H1 (cell line): ENCODE results near the gene GPR39. TPM values are rescaled to one million over a fixed set of nuclear protein-coding genes. Genes with fewer than 3 reads are reported as not detected.

Experiments used
- RNF2 ChIP-seq: fragments of 200-900, 300-1000 bp; sonication (generic); IDR thresholded peaks from 2 replicates; pipeline ENCODE4 v1.7.1; 2016; ENCODE audit warnings: borderline replicate concordance, low read depth, mild to moderate bottlenecking, antibody characterized with exemption, low read length; ENCODE audit not compliant: poor library complexity, severe bottlenecking; ENCODE audit errors: missing control alignments
- SIX5 ChIP-seq: IDR thresholded peaks from 2 replicates; pipeline ENCODE4 v1.6.1; 2011; ENCODE audit warnings: mild to moderate bottlenecking, low read depth, low read length
- polyA plus RNA-seq, 7 experiments: library from polyadenylated mRNA; depleted of rRNA in 3 of 7; stranded (reverse) in 5 of 7; unstranded in 2 of 7; fragments of >200 nt in 5 of 7; fragments of 200-250 nt in 2 of 7; gene quantifications; 1 replicate in 5 of 7; 2 replicates in 1 of 7; 4 replicates in 1 of 7; pipeline versions ENCODE4 v1.2.1 to v1.2.3, GENCODE V29; 2011 to 2013; ENCODE audit warnings: missing spikeins in 2 of 7, mixed read lengths in 2 of 7
- total RNA-seq: library from RNA; stranded (reverse); fragmentation: NEBNext Ultra II Directional; extraction: Animal tissue kit (Norgen Biotek cat#: 25700); gene quantifications from 2 replicates; pipeline ENCODE4 v1.2.1, GENCODE V29; 2021
- TF ChIP-seq, protein P1 (sequence below): fragments of 300-600 bp; sonication (generic); IDR thresholded peaks from 2 replicates; pipeline ENCODE4 v1.7.1; 2012; ENCODE audit warnings: low read length, moderate library complexity, mild to moderate bottlenecking, inconsistent platforms; ENCODE audit not compliant: insufficient replicate concordance

The GPR39 gene
- total and polyA plus RNA-seq, 2 of the 8 experiments (the other 6 are each of a cell fraction or from before 2014, with no cell fraction given) = 0.63 to 2.7 TPM

DNA sequence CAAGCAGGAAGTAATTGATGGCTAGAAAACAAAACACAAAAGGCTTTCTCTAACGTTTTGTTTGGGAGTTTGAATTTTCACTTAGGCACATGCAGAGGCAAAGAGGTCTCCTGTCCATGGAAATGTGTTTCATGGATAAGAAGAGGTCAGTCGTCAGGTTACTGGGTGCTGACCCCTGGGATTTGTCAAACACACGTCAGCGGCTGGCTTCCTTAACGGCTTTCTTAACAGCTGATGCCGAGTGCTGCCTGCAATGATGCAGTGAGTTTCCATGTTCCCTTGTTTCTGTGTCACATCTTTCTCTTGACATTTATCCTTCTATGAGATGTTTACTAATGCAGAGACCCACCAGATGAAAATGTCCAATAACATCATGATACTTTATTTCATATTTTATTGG is 31.7 kb downstream of the GPR39 start (continued):
- no peak for TF ChIP-seq RNF2
- TF ChIP-seq SIX5 = no peak
- TF ChIP-seq, protein P1, sequence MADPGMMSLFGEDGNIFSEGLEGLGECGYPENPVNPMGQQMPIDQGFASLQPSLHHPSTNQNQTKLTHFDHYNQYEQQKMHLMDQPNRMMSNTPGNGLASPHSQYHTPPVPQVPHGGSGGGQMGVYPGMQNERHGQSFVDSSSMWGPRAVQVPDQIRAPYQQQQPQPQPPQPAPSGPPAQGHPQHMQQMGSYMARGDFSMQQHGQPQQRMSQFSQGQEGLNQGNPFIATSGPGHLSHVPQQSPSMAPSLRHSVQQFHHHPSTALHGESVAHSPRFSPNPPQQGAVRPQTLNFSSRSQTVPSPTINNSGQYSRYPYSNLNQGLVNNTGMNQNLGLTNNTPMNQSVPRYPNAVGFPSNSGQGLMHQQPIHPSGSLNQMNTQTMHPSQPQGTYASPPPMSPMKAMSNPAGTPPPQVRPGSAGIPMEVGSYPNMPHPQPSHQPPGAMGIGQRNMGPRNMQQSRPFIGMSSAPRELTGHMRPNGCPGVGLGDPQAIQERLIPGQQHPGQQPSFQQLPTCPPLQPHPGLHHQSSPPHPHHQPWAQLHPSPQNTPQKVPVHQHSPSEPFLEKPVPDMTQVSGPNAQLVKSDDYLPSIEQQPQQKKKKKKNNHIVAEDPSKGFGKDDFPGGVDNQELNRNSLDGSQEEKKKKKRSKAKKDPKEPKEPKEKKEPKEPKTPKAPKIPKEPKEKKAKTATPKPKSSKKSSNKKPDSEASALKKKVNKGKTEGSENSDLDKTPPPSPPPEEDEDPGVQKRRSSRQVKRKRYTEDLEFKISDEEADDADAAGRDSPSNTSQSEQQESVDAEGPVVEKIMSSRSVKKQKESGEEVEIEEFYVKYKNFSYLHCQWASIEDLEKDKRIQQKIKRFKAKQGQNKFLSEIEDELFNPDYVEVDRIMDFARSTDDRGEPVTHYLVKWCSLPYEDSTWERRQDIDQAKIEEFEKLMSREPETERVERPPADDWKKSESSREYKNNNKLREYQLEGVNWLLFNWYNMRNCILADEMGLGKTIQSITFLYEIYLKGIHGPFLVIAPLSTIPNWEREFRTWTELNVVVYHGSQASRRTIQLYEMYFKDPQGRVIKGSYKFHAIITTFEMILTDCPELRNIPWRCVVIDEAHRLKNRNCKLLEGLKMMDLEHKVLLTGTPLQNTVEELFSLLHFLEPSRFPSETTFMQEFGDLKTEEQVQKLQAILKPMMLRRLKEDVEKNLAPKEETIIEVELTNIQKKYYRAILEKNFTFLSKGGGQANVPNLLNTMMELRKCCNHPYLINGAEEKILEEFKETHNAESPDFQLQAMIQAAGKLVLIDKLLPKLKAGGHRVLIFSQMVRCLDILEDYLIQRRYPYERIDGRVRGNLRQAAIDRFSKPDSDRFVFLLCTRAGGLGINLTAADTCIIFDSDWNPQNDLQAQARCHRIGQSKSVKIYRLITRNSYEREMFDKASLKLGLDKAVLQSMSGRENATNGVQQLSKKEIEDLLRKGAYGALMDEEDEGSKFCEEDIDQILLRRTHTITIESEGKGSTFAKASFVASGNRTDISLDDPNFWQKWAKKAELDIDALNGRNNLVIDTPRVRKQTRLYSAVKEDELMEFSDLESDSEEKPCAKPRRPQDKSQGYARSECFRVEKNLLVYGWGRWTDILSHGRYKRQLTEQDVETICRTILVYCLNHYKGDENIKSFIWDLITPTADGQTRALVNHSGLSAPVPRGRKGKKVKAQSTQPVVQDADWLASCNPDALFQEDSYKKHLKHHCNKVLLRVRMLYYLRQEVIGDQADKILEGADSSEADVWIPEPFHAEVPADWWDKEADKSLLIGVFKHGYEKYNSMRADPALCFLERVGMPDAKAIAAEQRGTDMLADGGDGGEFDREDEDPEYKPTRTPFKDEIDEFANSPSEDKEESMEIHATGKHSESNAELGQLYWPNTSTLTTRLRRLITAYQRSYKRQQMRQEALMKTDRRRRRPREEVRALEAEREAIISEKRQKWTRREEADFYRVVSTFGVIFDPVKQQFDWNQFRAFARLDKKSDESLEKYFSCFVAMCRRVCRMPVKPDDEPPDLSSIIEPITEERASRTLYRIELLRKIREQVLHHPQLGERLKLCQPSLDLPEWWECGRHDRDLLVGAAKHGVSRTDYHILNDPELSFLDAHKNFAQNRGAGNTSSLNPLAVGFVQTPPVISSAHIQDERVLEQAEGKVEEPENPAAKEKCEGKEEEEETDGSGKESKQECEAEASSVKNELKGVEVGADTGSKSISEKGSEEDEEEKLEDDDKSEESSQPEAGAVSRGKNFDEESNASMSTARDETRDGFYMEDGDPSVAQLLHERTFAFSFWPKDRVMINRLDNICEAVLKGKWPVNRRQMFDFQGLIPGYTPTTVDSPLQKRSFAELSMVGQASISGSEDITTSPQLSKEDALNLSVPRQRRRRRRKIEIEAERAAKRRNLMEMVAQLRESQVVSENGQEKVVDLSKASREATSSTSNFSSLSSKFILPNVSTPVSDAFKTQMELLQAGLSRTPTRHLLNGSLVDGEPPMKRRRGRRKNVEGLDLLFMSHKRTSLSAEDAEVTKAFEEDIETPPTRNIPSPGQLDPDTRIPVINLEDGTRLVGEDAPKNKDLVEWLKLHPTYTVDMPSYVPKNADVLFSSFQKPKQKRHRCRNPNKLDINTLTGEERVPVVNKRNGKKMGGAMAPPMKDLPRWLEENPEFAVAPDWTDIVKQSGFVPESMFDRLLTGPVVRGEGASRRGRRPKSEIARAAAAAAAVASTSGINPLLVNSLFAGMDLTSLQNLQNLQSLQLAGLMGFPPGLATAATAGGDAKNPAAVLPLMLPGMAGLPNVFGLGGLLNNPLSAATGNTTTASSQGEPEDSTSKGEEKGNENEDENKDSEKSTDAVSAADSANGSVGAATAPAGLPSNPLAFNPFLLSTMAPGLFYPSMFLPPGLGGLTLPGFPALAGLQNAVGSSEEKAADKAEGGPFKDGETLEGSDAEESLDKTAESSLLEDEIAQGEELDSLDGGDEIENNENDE = no peak
